Stomach (tissue), 4 donors: ENCODE results near the gene LIPM.

Experiments
- CTCF ChIP-seq, 7 experiments: fragments of 450-650 bp in 4 of 7; fragments of 200-600 bp in 3 of 7; sonication (generic) in 3 of 7; IDR thresholded peaks; one replicate each; pipeline ENCODE4 v1.5.1; 2016 to 2019; ENCODE audit warnings: antibody characterized with exemption in 7 of 7, control low read depth in 2 of 7, mild to moderate bottlenecking in 1 of 7
- POLR2AphosphoS5 ChIP-seq, 3 donors: sonication (generic); formaldehyde crosslinking; IDR thresholded peaks; one replicate each; pipeline ENCODE4 v1.6.1; 2016; ENCODE audit warnings: antibody characterized with exemption in 3 of 3

DNA sequence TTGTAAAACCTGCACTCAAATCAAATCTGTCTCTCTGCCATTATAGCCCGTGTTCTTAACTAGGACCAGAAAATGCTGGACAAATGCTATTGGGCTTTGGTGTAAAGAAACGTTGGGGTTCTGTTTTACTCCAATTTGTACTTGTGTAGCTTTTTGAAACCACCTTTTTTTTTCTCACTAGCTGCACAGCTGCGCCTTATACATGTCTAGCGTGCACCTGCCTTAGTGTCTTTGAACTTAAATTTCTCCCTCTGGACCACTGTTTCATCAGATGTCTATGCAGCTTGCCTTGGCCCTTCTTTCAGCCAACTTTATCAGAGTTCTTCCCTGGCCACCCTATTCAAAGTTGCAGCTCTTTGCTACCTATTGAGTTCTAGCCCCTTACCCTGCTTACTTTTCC lies 7.1 kb downstream of the LIPM start:
- TF ChIP-seq CTCF (IDR thresholded peaks at IDR 0.05) (no peak), POLR2AphosphoS5 (IDR thresholded peaks at IDR 0.05) (no peak)
